ENCODE measurements around the gene DACH2. TPM values are rescaled to one million over a fixed set of nuclear protein-coding genes. Genes with fewer than 3 reads are reported as not detected.

The DACH2 gene
- total RNA-seq, 1 experiment from 2014 or later, result 1.0 TPM

DNA sequence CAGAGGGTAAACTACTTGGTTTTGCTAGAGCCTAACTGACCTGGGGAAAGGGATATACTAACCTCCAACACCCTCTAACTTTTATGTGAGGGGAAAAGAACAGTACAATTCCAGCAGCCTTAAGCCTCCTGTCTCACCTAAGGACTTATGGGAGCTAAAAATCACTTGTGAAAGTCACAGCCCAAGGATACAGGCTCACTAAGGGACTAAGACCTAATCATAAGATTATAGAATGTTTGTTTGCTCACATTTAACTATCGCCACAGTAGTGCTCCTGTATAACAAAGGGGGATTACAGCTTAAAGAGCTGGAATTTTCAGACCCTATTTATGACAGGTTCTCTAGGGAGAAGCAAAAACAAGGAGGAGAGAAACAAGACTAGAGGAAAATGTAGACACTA is 548.7 kb downstream of the DACH2 start:
- Histone ChIP-seq H4K91ac (ENCODE audit: insufficient read length, low read depth, low read length) (no peak overlapping the region), H3K9ac (ENCODE audit: extremely low read depth, insufficient read length, low read length) (no peak overlapping the region), H2AFZ (ENCODE audit: low read length) (no peak overlapping the region), H3K14ac (ENCODE audit: insufficient read depth, low read length) (no peak overlapping the region), H4K8ac (replicated peaks; ENCODE audit: insufficient read length, low read depth, low read length) (no peak overlapping the region), H2BK5ac (ENCODE audit: insufficient read length, low read length) (no peak overlapping the region), H3K27ac (ENCODE audit: insufficient read length, low read depth, low read length) (no peak overlapping the region), H3K4ac (ENCODE audit: low read depth, low read length) (no peak overlapping the region), H2BK15ac (ENCODE audit: low read depth, low read length) (no peak overlapping the region), H3K79me2 (ENCODE audit: insufficient read depth, low read length) (no peaks in the 10 kb centered on the region), H3K56ac (ENCODE audit: insufficient read length, low read depth, low read length) (no peak overlapping the region), H3K18ac (ENCODE audit: insufficient read length, low read depth, low read length) (no peak overlapping the region), H3T11ph (ENCODE audit: low read length) (no peak overlapping the region), H3K4me2 (ENCODE audit: insufficient read depth, insufficient read length, low read length) (no peak overlapping the region), H2AK5ac (ENCODE audit: insufficient read length, low read length) (no peak overlapping the region), H2BK20ac (ENCODE audit: low read depth, low read length, poor library complexity, severe bottlenecking) (no peak overlapping the region), H3K23me2 (ENCODE audit: insufficient read length, low read depth, low read length, poor library complexity, severe bottlenecking) (no peaks in the 10 kb centered on the region), H3K79me1 (ENCODE audit: insufficient read depth, low read depth, low read length, poor library complexity, severe bottlenecking) (no peaks in the 10 kb centered on the region), H2BK12ac (ENCODE audit: insufficient read length, low read depth, low read length) (no peak overlapping the region), H3K9me3 (ENCODE audit: control insufficient read depth, low read depth, low read length) (no peaks in the 10 kb centered on the region), H4K5ac (ENCODE audit: insufficient read length, low read depth, low read length) (no peak overlapping the region), H3K4me1 (ENCODE audit: insufficient read depth, low read length) (no peaks in the 10 kb centered on the region), H3K23ac (ENCODE audit: insufficient read length, low read depth, low read length) (no peak overlapping the region), H3K27me3 (ENCODE audit: insufficient read depth, low read length) (no peaks in the 10 kb centered on the region), H4K20me1 (ENCODE audit: control insufficient read depth, insufficient read depth, insufficient read length) (no peaks in the 10 kb centered on the region), H2BK120ac (ENCODE audit: low read depth, low read length, poor library complexity, severe bottlenecking) (no peak overlapping the region)
- Mint-ChIP-seq H3K9me3 (peaks cover 0 to 32% of the 10 kb centered on the region in 2 experiments; a peak in 3 of 5 replicates), H3K27me3 (ENCODE audit: low read depth) (no peaks in the 10 kb centered on the region), H3K4me1 (peaks cover 4 to 11% of the 10 kb centered on the region in 2 experiments; a peak in 3 of 4 replicates), H3K27ac (peak overlapping the region in 1 of 3 experiments; percentile 19; a peak in 1 of 7 replicates), H3K4me3 (no peak overlapping the region), H3K36me3 (ENCODE audit: insufficient read depth in 1 of 3, low read depth in 3 of 3) (no peaks in the 10 kb centered on the region; a peak in 1 of 7 replicates)
- WGBS (ENCODE audit: extremely low coverage, insufficient read length, low lambda C conversion rate), result no CpG with 5 or more reads among the region's 1 CpG
- TF ChIP-seq CTCF (conservative IDR thresholded peaks at IDR 0.05), result no peak
- no peak for DNase-seq
